ENCODE measurements around the gene NRCAM. TPM values are rescaled to one million over a fixed set of nuclear protein-coding genes. Genes with fewer than 3 reads are reported as not detected.
A peak's percentile ranks its signal among the peaks of the same experiment; 100 is the strongest.

The NRCAM gene
- total and polyA plus RNA-seq, 2 of the 13 experiments (the other 11 are each of a cell fraction or from before 2014, with no cell fraction given), result 0.31 to 0.33 TPM

DNA sequence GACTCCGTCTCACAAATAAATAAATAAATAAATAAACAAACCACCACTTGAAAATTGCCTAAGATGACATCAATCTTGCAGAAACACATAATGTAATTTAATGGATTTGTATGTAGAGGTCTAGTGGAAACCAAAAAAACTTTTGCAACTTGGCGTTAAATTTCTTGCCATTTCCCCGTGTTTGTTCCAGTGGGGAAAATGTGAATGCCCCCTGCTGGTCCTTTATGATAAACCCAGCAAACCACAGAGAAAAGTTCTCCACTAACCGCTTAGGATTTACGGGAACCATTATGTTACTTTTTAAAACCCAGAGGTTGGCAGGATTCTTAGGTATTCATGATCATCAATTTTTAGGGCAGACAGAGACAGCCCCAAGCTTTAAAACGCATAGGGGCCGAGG, 358.5 kb downstream of the NRCAM start (continued):
- peak; percentile 69 for TF ChIP-seq STAG1 (CRISPR knock-in tag; IDR thresholded peaks at IDR 0.05)
- no peak for TF ChIP-seq TP53 (CRISPR knock-in tag; conservative IDR thresholded peaks at IDR 0.05)
- TF ChIP-seq SMC3 (IDR thresholded peaks at IDR 0.05; ENCODE audit: low read length), result peak; percentile 61
- no peak for TF ChIP-seq JDP2 (CRISPR knock-in tag; IDR thresholded peaks at IDR 0.05; ENCODE audit: borderline replicate concordance)
- TF ChIP-seq, protein P1, sequence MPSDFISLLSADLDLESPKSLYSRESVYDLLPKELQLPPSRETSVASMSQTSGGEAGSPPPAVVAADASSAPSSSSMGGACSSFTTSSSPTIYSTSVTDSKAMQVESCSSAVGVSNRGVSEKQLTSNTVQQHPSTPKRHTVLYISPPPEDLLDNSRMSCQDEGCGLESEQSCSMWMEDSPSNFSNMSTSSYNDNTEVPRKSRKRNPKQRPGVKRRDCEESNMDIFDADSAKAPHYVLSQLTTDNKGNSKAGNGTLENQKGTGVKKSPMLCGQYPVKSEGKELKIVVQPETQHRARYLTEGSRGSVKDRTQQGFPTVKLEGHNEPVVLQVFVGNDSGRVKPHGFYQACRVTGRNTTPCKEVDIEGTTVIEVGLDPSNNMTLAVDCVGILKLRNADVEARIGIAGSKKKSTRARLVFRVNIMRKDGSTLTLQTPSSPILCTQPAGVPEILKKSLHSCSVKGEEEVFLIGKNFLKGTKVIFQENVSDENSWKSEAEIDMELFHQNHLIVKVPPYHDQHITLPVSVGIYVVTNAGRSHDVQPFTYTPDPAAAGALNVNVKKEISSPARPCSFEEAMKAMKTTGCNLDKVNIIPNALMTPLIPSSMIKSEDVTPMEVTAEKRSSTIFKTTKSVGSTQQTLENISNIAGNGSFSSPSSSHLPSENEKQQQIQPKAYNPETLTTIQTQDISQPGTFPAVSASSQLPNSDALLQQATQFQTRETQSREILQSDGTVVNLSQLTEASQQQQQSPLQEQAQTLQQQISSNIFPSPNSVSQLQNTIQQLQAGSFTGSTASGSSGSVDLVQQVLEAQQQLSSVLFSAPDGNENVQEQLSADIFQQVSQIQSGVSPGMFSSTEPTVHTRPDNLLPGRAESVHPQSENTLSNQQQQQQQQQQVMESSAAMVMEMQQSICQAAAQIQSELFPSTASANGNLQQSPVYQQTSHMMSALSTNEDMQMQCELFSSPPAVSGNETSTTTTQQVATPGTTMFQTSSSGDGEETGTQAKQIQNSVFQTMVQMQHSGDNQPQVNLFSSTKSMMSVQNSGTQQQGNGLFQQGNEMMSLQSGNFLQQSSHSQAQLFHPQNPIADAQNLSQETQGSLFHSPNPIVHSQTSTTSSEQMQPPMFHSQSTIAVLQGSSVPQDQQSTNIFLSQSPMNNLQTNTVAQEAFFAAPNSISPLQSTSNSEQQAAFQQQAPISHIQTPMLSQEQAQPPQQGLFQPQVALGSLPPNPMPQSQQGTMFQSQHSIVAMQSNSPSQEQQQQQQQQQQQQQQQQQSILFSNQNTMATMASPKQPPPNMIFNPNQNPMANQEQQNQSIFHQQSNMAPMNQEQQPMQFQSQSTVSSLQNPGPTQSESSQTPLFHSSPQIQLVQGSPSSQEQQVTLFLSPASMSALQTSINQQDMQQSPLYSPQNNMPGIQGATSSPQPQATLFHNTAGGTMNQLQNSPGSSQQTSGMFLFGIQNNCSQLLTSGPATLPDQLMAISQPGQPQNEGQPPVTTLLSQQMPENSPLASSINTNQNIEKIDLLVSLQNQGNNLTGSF (CRISPR knock-in tag; IDR thresholded peaks at IDR 0.05), result no peak
- TF ChIP-seq SOX6 (IDR thresholded peaks at IDR 0.05), result no peak
- 0 out of 2 replicates have a peak, but pooled peaks have one; percentile 34 for TF ChIP-seq SOX6 (CRISPR knock-in tag; IDR thresholded peaks at IDR 0.05)
- no peak for TF ChIP-seq RFX5 (IDR thresholded peaks at IDR 0.05; ENCODE audit: low read depth, low read length)
- TF ChIP-seq, protein P2, sequence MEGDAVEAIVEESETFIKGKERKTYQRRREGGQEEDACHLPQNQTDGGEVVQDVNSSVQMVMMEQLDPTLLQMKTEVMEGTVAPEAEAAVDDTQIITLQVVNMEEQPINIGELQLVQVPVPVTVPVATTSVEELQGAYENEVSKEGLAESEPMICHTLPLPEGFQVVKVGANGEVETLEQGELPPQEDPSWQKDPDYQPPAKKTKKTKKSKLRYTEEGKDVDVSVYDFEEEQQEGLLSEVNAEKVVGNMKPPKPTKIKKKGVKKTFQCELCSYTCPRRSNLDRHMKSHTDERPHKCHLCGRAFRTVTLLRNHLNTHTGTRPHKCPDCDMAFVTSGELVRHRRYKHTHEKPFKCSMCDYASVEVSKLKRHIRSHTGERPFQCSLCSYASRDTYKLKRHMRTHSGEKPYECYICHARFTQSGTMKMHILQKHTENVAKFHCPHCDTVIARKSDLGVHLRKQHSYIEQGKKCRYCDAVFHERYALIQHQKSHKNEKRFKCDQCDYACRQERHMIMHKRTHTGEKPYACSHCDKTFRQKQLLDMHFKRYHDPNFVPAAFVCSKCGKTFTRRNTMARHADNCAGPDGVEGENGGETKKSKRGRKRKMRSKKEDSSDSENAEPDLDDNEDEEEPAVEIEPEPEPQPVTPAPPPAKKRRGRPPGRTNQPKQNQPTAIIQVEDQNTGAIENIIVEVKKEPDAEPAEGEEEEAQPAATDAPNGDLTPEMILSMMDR (CRISPR knock-in tag; IDR thresholded peaks at IDR 0.05), result peak; percentile 65

Other genes starting within 250 kb of the NRCAM start
- gene PNPLA8, start 69.7 kb upstream of the NRCAM start, total RNA-seq (2016; rRNA removed; fragmentation: Illumina TruSeq; extraction: Trizol), result 11.4 and 15.6 TPM in 2 replicates
- 5.4 and 6.3 TPM in 2 replicates for gene PNPLA8, start 69.7 kb upstream of the NRCAM start, polyA plus RNA-seq (2011; rRNA removed)
- gene THAP5, start 113.3 kb upstream of the NRCAM start, total RNA-seq (2016; rRNA removed; fragmentation: Illumina TruSeq; extraction: Trizol), result 11.8 and 17.1 TPM in 2 replicates
- 3.6 and 4.0 TPM in 2 replicates for gene THAP5, start 113.3 kb upstream of the NRCAM start, polyA plus RNA-seq (2011; rRNA removed)
- gene DNAJB9, start 113.4 kb upstream of the NRCAM start, total RNA-seq (2016; rRNA removed; fragmentation: Illumina TruSeq; extraction: Trizol), result 10.8 and 16.4 TPM in 2 replicates
- 7.9 and 8.6 TPM in 2 replicates for gene DNAJB9, start 113.4 kb upstream of the NRCAM start, polyA plus RNA-seq (2011; rRNA removed)

All from HepG2 (cell line).